Measurements from ENCODE around the gene DDT. TPM values are rescaled to one million over a fixed set of nuclear protein-coding genes. Genes with fewer than 3 reads are reported as not detected.
"Not testable (repeated sequence)": the region's sequence is repeated elsewhere in the genome, so short reads cannot be mapped to it uniquely, and the experiment has no call there.

The DDT gene
- total RNA-seq, 1 donor from 2014 or later, result 112 TPM

DNA sequence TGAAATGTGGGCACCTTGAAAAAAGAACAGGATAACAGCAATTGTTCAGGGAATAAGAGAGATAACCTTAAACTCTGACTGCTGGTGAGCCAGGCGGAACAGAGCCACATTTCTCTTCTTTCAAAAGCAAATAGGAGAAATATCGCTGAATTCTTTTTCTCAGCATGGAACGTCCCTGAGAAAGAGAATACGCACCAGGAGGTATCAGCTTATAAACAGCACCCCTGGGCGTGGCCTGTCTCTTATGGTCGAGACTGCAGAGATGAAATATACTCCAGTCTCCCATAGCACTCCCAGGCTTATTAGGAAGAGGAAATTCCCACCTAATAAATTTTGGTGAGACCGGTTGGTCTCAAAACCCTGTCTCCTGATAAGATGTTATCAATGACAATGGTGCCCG is 18.4 kb downstream of the DDT start:
- H3K27ac Mint-ChIP-seq; DNase-seq (ENCODE audit: low spot score); H3K27me3 Mint-ChIP-seq (ENCODE audit: low read depth); H3K9me3 Mint-ChIP-seq; H3K36me3 Mint-ChIP-seq (ENCODE audit: low read depth); H3K4me1 Mint-ChIP-seq (ENCODE audit: low read depth); H3K4me3 Mint-ChIP-seq (ENCODE audit: low read depth): not testable (repeated sequence)
- intact Hi-C loops (cut with micrococcal nuclease), result loop anchor here (10.0 kb wide), 1 partner anchor 91 kb away; no protein-coding TSS in a partner anchor

DNA sequence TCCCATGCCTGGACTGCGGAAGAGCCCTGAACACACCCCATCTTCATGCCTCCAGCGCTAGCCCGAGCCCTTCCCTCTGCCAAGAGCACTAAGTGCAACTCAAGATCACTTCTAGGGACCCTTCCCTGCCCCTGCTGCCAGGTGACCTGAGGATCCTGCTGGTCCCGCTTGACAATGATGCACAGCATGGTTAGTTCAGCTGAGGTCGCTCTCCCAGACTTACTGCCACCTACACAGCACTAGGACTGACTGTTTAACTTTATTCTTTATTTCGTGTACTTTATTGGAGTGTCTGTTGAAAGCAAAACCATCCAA is 19.3 kb downstream of the DDT start:
- not testable (repeated sequence) for H3K4me1 Mint-ChIP-seq (ENCODE audit: low read depth); H3K36me3 Mint-ChIP-seq (ENCODE audit: low read depth)

DNA sequence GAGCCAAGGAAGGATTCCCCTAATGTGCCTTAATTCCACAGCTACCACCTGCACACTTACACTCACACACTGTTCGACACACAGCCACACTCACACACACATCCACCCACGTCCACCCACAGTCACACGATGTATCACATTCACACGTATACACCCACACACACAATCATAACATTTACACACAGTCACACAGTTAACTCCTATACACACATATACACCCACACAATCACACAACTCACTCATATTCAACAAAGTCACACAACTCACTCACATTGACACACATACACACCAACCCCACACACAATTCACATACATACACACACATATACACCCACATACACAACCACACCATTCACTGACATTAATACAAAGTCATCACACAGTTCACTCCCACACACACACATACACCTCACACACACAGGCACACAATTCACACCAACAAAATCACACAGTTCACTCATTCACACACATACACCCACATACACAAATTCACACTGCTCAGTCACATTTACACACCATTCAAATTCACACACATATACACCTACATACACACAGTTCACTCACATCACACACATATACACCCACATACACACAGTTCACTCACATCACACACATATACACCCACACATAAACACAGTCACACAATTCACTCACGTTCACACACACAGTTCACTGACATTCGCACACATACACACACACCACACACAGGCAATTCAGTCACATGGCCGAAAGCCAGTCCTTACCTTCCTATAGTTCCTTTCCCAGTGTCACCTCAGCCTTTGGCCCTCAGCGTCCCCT is 19.8 kb downstream of the DDT start:
- H3K4me3 Mint-ChIP-seq (ENCODE audit: low read depth); H3K27ac Mint-ChIP-seq; H3K9me3 Mint-ChIP-seq; H3K27me3 Mint-ChIP-seq (ENCODE audit: low read depth); H3K36me3 Mint-ChIP-seq (ENCODE audit: low read depth); H3K4me1 Mint-ChIP-seq (ENCODE audit: low read depth); DNase-seq (ENCODE audit: low spot score): not testable (repeated sequence)
- intact Hi-C loops (cut with micrococcal nuclease), result loop anchor here (10.0 kb wide), 1 partner anchor 90 kb away; no protein-coding TSS in a partner anchor

More for the DNA sequence above, 19.3 kb downstream of the DDT start:
- H3K27ac Mint-ChIP-seq; DNase-seq (ENCODE audit: low spot score); H3K27me3 Mint-ChIP-seq (ENCODE audit: low read depth); H3K4me3 Mint-ChIP-seq (ENCODE audit: low read depth); H3K9me3 Mint-ChIP-seq: not testable (repeated sequence)
- intact Hi-C loops (cut with micrococcal nuclease), result loop anchor here (10.0 kb wide), 1 partner anchor 90 kb away; no protein-coding TSS in a partner anchor

DNA sequence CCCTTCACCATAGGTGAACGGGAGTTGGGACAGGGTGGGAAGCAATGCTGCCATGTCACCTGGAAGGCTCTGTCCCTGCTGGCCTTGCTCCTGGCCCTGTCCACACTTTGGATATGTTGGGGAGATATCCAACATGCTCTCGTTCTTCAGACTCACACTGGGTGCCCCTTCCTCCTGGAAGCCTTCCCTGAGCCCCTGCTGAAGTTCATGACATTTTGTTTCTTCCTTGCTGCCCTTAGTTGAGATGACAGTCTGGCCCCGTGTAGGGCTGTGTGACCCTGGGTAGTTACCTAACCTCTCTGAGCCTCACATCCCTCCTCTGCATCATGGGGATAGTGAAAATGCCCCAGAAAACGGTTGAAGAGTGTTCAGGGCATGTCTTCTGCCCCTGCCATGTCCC is 20.8 kb downstream of the DDT start:
- intact Hi-C loops (cut with micrococcal nuclease), result loop anchor here (10.0 kb wide), 1 partner anchor 89 kb away; no protein-coding TSS in a partner anchor

DNA sequence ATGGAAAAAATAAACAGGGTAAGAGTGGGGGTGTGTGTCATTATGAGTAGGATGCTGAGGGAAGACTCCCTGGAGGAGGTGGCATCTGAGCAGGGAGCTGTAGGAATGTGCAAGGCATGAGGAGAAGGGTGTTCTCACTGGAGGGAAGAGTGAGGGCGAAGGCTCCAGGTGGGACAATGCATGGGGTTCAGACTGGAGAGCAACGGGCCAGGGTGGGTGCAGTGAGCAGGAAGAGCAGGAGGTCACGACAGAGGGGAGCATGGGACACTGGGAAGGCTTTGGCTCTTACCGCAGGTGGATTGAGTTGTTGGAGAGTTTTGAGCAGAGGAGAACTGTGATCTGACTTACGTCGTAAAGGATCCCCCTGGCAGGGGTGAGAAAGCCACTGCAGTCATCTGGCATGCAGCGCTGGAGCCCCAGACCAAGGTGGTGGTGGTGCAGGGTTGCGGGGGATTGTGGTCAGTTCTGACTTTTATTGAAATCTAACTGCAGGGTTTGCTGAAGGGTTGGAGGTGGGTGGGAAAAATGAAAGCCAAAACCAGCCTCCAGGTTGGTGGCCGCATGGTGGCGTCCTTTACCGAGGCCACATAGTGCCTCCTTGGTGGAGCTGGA is 21.3 kb downstream of the DDT start:
- intact Hi-C loops (cut with micrococcal nuclease), result loop anchor here (10.0 kb wide), 1 partner anchor 88 kb away; no protein-coding TSS in a partner anchor
- not testable (repeated sequence) for H3K4me3 Mint-ChIP-seq (ENCODE audit: low read depth); H3K36me3 Mint-ChIP-seq (ENCODE audit: low read depth); H3K9me3 Mint-ChIP-seq; H3K27me3 Mint-ChIP-seq (ENCODE audit: low read depth); H3K27ac Mint-ChIP-seq; DNase-seq (ENCODE audit: low spot score); H3K4me1 Mint-ChIP-seq (ENCODE audit: low read depth)

More for the DNA sequence above, 20.8 kb downstream of the DDT start:
- H3K27ac Mint-ChIP-seq; H3K9me3 Mint-ChIP-seq; H3K4me3 Mint-ChIP-seq (ENCODE audit: low read depth); H3K4me1 Mint-ChIP-seq (ENCODE audit: low read depth); H3K27me3 Mint-ChIP-seq (ENCODE audit: low read depth); DNase-seq (ENCODE audit: low spot score); H3K36me3 Mint-ChIP-seq (ENCODE audit: low read depth): not testable (repeated sequence)

DNA sequence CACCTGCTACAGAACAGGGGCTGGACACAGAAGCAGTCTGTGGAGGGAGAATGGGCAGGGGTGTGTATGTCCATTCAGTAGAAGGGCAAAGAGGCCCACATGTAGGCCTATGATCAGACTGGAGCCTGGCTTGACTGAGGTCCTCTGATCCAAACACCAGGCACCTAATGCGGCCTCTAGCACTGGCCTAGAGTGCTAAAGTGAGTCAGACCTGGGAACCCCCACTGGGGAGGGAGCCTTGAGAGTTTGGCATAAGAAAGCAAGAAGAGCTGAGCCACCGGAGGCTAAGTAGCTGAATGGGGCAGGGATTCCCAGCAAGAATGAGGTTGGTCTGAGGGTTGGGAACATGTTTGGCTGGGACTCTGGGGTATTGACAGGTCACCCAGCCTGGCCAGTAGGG is 22.9 kb downstream of the DDT start:
- H3K27me3 Mint-ChIP-seq (ENCODE audit: low read depth); H3K4me3 Mint-ChIP-seq (ENCODE audit: low read depth); H3K9me3 Mint-ChIP-seq; H3K4me1 Mint-ChIP-seq (ENCODE audit: low read depth); H3K36me3 Mint-ChIP-seq (ENCODE audit: low read depth); H3K27ac Mint-ChIP-seq; DNase-seq (ENCODE audit: low spot score): not testable (repeated sequence)
- intact Hi-C loops (cut with micrococcal nuclease), result loop anchor here (10.0 kb wide), 1 partner anchor 87 kb away; no protein-coding TSS in a partner anchor

DNA sequence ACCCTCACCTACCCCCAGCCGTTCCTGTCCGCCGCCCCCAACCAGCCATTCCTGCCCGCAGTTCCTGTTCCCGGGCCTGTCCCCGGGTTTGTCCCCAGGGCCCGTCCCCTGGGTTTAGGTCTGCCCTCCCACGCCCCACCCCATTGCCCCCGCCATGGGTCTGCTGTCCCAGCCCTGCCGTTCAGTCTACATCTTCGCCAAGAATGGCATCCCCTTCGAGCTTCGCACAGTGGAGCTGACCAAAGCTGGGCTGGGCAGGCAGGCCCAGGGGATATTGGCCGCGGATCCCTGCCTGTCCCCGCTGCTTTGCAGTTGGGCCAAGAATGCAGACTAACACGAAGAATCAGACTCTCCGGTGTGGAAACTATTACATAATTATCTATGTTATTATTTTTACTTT is 24.5 kb downstream of the DDT start:
- peaks cover 10% of the 10 kb centered on the region for H3K27me3 Mint-ChIP-seq (ENCODE audit: low read depth)

DNA sequence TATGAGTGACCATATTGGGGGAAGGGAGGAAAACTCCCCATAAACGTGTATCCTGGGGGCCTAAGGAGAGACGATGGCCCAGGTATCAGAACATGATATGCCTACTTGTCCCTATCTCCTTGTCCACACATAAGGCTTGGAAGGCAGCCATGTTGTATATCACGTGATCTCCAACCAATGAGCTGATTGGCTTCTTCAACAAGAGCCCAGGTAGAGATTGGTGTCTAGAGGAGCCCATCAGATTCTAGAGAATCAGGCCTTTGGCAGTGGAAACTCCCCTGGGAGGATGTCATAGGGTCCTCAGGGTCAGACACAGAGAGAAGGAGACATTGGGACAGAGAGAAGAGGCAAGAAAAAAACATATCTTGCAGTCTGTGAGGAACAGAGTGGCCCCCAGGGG is 26.9 kb downstream of the DDT start:
- H3K27ac Mint-ChIP-seq; H3K36me3 Mint-ChIP-seq (ENCODE audit: low read depth); intact Hi-C loops (cut with micrococcal nuclease); H3K4me3 Mint-ChIP-seq (ENCODE audit: low read depth); H3K4me1 Mint-ChIP-seq (ENCODE audit: low read depth); H3K9me3 Mint-ChIP-seq; DNase-seq (ENCODE audit: low spot score): not testable (repeated sequence)
- peaks cover 20% of the 10 kb centered on the region for H3K27me3 Mint-ChIP-seq (ENCODE audit: low read depth)

More for the DNA sequence above, 24.5 kb downstream of the DDT start:
- intact Hi-C loops (cut with micrococcal nuclease), result loop anchor here (10.0 kb wide), 1 partner anchor 85 kb away; no protein-coding TSS in a partner anchor
- H3K36me3 Mint-ChIP-seq (ENCODE audit: low read depth); H3K4me1 Mint-ChIP-seq (ENCODE audit: low read depth); H3K9me3 Mint-ChIP-seq; DNase-seq (ENCODE audit: low spot score); H3K27ac Mint-ChIP-seq; H3K4me3 Mint-ChIP-seq (ENCODE audit: low read depth): not testable (repeated sequence)

DNA sequence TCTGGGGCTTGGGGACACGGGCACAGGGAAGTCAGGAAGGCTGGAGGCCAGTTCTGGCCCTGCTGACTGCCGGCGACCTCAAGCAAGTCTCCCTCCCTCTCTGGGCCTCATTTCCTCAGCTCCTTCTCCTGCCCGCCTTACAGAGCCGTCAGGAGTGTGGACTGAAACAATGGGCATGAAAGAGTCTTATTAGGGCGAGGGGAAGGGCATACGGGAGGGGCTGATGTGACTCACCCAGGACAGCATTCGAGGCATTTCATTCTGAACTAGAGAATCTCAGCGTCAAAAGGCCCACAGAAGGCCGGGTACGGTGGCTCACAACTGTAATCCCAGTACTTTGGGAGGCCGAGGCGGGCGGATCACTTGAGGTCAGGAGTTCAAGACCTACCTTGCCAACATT is 34.1 kb downstream of the DDT start:
- H3K27ac Mint-ChIP-seq; intact Hi-C loops (cut with micrococcal nuclease); H3K36me3 Mint-ChIP-seq (ENCODE audit: low read depth); H3K9me3 Mint-ChIP-seq; H3K4me3 Mint-ChIP-seq (ENCODE audit: low read depth); DNase-seq (ENCODE audit: low spot score); H3K4me1 Mint-ChIP-seq (ENCODE audit: low read depth): not testable (repeated sequence)
- peaks cover 16% of the 10 kb centered on the region for H3K27me3 Mint-ChIP-seq (ENCODE audit: low read depth)

DNA sequence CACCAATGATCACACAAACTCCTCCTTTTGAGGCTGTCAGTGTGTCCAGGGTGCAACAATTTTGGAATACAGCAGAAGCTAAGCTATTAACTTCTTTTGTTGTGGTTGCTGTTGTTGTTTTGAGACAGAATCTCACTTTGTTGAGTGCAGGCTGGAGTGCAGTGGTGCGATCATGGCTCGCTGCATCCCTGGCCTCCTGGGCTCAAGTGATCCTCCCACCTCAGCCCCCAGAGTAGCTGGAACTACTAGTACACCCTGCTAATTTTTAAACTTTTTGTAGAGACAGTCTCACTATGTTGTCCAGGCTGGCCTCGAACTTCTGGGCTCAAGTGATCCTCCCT is 35.3 kb downstream of the DDT start:
- no peak for DNase-seq (ENCODE audit: low spot score)
- Mint-ChIP-seq H3K9me3 (no peaks in the 10 kb centered on the region), H3K27ac (no peak overlapping the region), H3K4me3 (ENCODE audit: low read depth) (no peak overlapping the region), H3K27me3 (ENCODE audit: low read depth) (peaks cover 11% of the 10 kb centered on the region), H3K4me1 (ENCODE audit: low read depth) (peaks cover 4% of the 10 kb centered on the region), H3K36me3 (ENCODE audit: low read depth) (no peaks in the 10 kb centered on the region)
- intact Hi-C loops (cut with micrococcal nuclease), result no loop called here

DNA sequence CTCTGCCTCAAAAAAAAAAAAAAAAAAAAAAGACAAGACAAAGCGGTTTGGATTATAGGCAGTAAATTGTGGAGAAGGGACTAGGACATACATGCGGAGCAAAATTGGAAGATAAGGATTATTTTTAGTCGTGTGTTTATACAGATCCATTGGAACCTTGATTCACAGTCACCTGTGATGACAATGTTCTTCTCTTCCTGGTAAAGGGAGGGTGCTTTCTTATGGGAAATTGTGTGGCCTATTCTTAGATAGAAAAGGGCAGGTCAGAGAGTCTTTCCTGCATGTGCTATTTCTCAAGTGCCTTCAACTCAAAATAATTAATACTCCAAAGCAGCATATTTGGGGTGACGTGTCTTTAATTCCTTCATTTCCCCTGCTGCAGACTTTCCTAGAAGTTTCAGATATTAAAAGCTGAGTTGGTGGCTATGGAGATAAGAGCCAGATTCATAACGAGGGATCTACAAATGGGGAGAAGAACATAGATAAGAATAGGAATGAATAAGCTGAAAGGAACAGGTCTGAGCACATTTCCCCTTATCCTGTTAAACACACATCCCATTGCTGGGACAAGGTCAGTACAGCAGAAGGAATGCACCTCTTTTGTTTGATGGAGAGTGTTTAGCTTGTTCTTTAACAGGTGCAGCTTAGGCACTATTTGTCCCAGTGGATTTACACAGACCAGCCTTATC is 35.8 kb downstream of the DDT start:
- H3K9me3 Mint-ChIP-seq, result no peaks in the 10 kb centered on the region
- H3K4me1 Mint-ChIP-seq (ENCODE audit: low read depth), result peaks cover 4% of the 10 kb centered on the region
- no peak for DNase-seq (ENCODE audit: low spot score)
- H3K27me3 Mint-ChIP-seq (ENCODE audit: low read depth), result peaks cover 13% of the 10 kb centered on the region
- H3K36me3 Mint-ChIP-seq (ENCODE audit: low read depth), result no peaks in the 10 kb centered on the region
- H3K27ac Mint-ChIP-seq, result no peak overlapping the region
- no peak overlapping the region for H3K4me3 Mint-ChIP-seq (ENCODE audit: low read depth)
- intact Hi-C loops (cut with micrococcal nuclease), result no loop called here

DNA sequence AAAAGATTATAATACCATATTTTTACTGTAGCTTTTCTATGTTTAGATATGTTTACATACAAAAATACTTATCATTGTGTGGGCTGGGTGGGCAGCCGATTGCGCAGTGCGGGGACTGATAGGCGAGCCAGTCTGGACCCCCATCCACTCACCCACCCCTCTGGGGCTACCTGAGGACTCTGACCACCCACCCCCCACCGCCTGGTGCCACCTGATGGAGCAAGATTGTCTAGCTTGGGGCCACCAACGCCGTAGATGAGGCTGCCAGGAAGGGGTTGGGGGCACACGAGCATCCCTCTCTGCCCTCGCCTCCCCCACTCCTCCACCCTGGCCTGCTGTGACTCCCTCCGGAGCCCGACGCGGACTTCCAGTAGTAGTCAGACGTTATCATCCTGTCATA is 47.7 kb downstream of the DDT start:
- H3K9me3 Mint-ChIP-seq, result peaks cover 18% of the 10 kb centered on the region
- no peak overlapping the region for H3K4me3 Mint-ChIP-seq (ENCODE audit: low read depth)
- intact Hi-C loops (cut with micrococcal nuclease), result no loop called here
- H3K27me3 Mint-ChIP-seq (ENCODE audit: low read depth), result peaks cover 5% of the 10 kb centered on the region
- H3K27ac Mint-ChIP-seq, result no peak overlapping the region
- no peak for DNase-seq (ENCODE audit: low spot score)
- no peaks in the 10 kb centered on the region for H3K4me1 Mint-ChIP-seq (ENCODE audit: low read depth)
- H3K36me3 Mint-ChIP-seq (ENCODE audit: low read depth), result no peaks in the 10 kb centered on the region

DNA sequence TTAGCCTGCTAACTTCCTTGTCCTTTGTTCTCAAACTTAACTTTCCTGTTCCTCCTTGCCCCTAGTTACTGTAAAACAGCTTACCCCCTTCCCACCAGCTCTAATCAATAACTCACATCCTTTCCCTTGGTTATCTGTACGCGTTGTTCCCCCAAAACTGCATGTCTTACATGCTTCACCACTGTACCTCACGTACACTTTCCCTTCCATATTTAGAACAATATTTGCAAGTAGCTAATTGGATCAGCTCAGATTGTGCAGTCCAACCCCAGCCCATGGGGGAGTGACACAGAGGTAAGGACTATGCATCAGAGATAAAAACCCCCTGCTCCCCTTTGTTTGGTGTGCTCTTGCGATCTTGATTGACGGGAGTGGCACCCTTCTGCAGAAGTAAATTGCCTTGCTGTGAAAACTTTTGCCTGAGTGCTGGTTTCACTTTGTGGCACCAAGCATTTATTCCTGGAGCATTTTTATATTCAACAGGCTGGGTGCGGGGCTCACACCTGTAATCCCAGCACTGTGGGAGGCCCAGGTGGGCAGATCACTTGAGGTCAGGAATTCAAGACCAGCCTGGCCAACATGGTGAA is 49.1 kb downstream of the DDT start:
- no peak overlapping the region for H3K27ac Mint-ChIP-seq

More for the DNA sequence above, 49.1 kb downstream of the DDT start:
- H3K9me3 Mint-ChIP-seq, result peaks cover 12% of the 10 kb centered on the region
- intact Hi-C loops (cut with micrococcal nuclease), result no loop called here
- no peaks in the 10 kb centered on the region for H3K4me1 Mint-ChIP-seq (ENCODE audit: low read depth)
- H3K36me3 Mint-ChIP-seq (ENCODE audit: low read depth), result no peaks in the 10 kb centered on the region
- H3K27me3 Mint-ChIP-seq (ENCODE audit: low read depth), result peaks cover 3% of the 10 kb centered on the region
- no peak overlapping the region for H3K4me3 Mint-ChIP-seq (ENCODE audit: low read depth)
- DNase-seq (ENCODE audit: low spot score), result no peak

All from activated T-helper 2 cell treated with anti-CD3 and anti-CD28 coated beads, Interferon-gamma antibody, Interleukin-2, Interleukin-4, amounts not matched to agents 10 μg/mL and 5 μg/mL and 100 μg/mL, durations not matched to agents 14 hours and 24 hours and 36 hours (primary cell).